GM21825 (cell line): ENCODE results near the gene ZFPM1.
"Not testable (repeated sequence)": the region's sequence is repeated elsewhere in the genome, so short reads cannot be mapped to it uniquely, and the experiment has no call there.

Experiments used
- ATAC-seq: cut with Tn5 transposase; IDR thresholded peaks from one replicate; pipeline ENCODE4 v1.9.1; 2021; ENCODE audit warnings: mild to moderate bottlenecking, moderate library complexity; ENCODE audit not compliant: unreplicated experiment

Gene ZFPM1

GRCh38 chr16:88478889-88479792 lies 26.1 kb downstream of the ZFPM1 start:
- no peak for ATAC-seq

GRCh38 chr16:88479793-88480760 lies 27.0 kb downstream of the ZFPM1 start:
- peak; percentile 59 for ATAC-seq

GRCh38 chr16:88480829-88481228 lies 27.7 kb downstream of the ZFPM1 start:
- no peak for ATAC-seq

- ATAC-seq: no peak
Measured at GRCh38 chr16:88481851-88482250, 28.8 kb downstream of the ZFPM1 start.

- ATAC-seq: no peak
Measured at GRCh38 chr16:88482630-88483391, 29.7 kb downstream of the ZFPM1 start.

GRCh38 chr16:88483392-88483641 lies 30.2 kb downstream of the ZFPM1 start:
- no peak for ATAC-seq

GRCh38 chr16:88484505-88485365 lies 31.7 kb downstream of the ZFPM1 start:
- ATAC-seq: no peak

- not testable (repeated sequence) for ATAC-seq
Measured at GRCh38 chr16:88485366-88485741, 32.3 kb downstream of the ZFPM1 start.

GRCh38 chr16:88486398-88487123 lies 33.5 kb downstream of the ZFPM1 start:
- no peak for ATAC-seq

GRCh38 chr16:88487124-88487432 lies 34.0 kb downstream of the ZFPM1 start:
- ATAC-seq: no peak

GRCh38 chr16:88487920-88488851 lies 35.1 kb downstream of the ZFPM1 start:
- no peak for ATAC-seq

- no peak for ATAC-seq
Measured at GRCh38 chr16:88489163-88489741, 36.2 kb downstream of the ZFPM1 start.

- no peak for ATAC-seq
Measured at GRCh38 chr16:88491001-88491559, 38.0 kb downstream of the ZFPM1 start.

- no peak for ATAC-seq
Measured at GRCh38 chr16:88491560-88492310, 38.7 kb downstream of the ZFPM1 start.

- ATAC-seq: no peak
Measured at GRCh38 chr16:88493879-88494278, 40.8 kb downstream of the ZFPM1 start.

GRCh38 chr16:88494335-88495154 lies 41.5 kb downstream of the ZFPM1 start:
- no peak for ATAC-seq
